Glutamatergic neuron (in vitro differentiated cells): ENCODE data around the gene TNIP3. TPM values are rescaled to one million over a fixed set of nuclear protein-coding genes. Genes with fewer than 3 reads are reported as not detected.

ENCODE experiments used
- DNase-seq: peaks from one replicate; pipeline ENCODE4 v3.0.0; 2022
- H3K27ac Mint-ChIP-seq: one replicate; pipeline ENCODE4 v1.8.0; 2020; ENCODE audit warnings: mild to moderate bottlenecking, mixed read lengths, inconsistent platforms; ENCODE audit not compliant: unreplicated experiment
- H3K27me3 Mint-ChIP-seq: one replicate; pipeline ENCODE4 v1.8.0; 2020; ENCODE audit warnings: mild to moderate bottlenecking, moderate library complexity, mixed read lengths, inconsistent platforms; ENCODE audit not compliant: unreplicated experiment
- H3K36me3 Mint-ChIP-seq: one replicate; pipeline ENCODE4 v1.8.0; 2020; ENCODE audit warnings: mild to moderate bottlenecking, mixed read lengths, inconsistent platforms; ENCODE audit not compliant: unreplicated experiment
- H3K4me1 Mint-ChIP-seq: one replicate; pipeline ENCODE4 v1.8.0; 2020; ENCODE audit warnings: mild to moderate bottlenecking, low read depth, mixed read lengths, inconsistent platforms; ENCODE audit not compliant: unreplicated experiment
- H3K4me3 Mint-ChIP-seq: one replicate; pipeline ENCODE4 v1.8.0; 2020; ENCODE audit warnings: mild to moderate bottlenecking, mixed read lengths, inconsistent platforms; ENCODE audit not compliant: unreplicated experiment
- H3K9me3 Mint-ChIP-seq: one replicate; pipeline ENCODE4 v1.8.0; 2020; ENCODE audit warnings: mild to moderate bottlenecking, moderate library complexity, mixed read lengths, inconsistent platforms; ENCODE audit not compliant: unreplicated experiment
- total RNA-seq: library from RNA; stranded (reverse); fragmentation: NEBNext Ultra II Directional; extraction: Animal tissue kit (Norgen Biotek cat#: 25700); gene quantifications from one replicate; pipeline ENCODE4 v1.2.1, GENCODE V29; 2021; ENCODE audit not compliant: unreplicated experiment
- TF ChIP-seq, protein P1 (sequence below): fragments of 200-600 bp; sonication (generic); IDR thresholded peaks from one replicate; pipeline ENCODE4 v1.5.0; 2021; ENCODE audit not compliant: partially characterized antibody, unreplicated experiment

The TNIP3 gene
- total RNA-seq, 1 donor from 2014 or later = not detected

DNA sequence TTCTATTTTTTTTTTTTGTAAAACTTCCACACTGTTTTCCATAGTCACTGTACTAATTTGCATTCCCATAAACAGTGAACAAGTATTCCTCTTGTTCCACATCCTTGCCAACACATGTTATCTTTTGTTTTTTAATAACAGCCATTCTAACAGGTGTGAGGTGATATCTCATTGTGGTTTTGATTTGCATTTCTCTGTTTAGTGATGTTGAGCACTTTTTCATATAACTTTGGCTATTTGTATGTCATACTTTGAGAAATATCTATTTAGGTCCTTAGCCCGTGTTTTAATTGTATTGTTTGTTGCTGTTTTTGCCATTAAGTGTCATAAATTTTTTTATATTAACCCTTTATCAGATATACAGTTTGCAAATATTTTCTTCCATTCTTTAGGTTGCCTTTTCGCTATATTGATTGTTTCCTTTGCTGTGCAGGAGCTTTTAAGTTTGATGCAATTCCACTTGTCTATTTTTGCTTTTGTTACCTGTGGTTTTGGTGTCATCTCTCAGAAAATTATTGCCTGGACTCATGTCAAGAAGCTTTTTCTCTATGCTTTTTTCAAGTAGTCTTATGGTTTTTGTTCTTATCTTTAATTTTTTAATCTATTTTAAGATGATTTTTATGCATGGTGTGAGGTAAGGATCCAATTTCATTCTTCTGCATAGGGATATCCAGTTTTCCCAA, 63.9 kb downstream of the TNIP3 start:
- Mint-ChIP-seq H3K4me1 (no peaks in the 10 kb centered on the region), H3K27ac (no peak overlapping the region), H3K36me3 (no peaks in the 10 kb centered on the region), H3K4me3 (no peak overlapping the region), H3K27me3 (no peaks in the 10 kb centered on the region), H3K9me3 (no peaks in the 10 kb centered on the region)
- TF ChIP-seq, protein P1, sequence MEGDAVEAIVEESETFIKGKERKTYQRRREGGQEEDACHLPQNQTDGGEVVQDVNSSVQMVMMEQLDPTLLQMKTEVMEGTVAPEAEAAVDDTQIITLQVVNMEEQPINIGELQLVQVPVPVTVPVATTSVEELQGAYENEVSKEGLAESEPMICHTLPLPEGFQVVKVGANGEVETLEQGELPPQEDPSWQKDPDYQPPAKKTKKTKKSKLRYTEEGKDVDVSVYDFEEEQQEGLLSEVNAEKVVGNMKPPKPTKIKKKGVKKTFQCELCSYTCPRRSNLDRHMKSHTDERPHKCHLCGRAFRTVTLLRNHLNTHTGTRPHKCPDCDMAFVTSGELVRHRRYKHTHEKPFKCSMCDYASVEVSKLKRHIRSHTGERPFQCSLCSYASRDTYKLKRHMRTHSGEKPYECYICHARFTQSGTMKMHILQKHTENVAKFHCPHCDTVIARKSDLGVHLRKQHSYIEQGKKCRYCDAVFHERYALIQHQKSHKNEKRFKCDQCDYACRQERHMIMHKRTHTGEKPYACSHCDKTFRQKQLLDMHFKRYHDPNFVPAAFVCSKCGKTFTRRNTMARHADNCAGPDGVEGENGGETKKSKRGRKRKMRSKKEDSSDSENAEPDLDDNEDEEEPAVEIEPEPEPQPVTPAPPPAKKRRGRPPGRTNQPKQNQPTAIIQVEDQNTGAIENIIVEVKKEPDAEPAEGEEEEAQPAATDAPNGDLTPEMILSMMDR = no peak
- no peak for DNase-seq

DNA sequence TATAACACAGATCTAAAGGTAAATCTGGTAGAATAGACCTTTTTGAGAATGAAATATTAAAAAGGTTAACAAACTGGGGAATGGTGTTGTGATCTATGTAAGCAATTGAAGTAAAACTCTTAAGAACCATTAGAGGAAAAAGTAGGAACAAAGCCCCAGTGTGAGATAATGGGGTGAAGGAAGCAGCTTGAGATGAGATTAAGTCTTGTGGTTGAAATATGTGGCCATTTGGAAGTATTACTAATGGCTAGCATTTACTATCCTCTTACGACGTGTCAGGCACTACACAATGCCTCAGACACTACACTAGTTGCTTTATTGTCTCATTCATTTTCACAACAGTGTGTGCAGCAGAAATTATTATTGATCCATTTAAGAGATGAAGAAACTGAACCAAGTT, 65.9 kb downstream of the TNIP3 start:
- Mint-ChIP-seq H3K27me3 (no peaks in the 10 kb centered on the region), H3K27ac (no peak overlapping the region), H3K4me3 (no peak overlapping the region), H3K36me3 (no peaks in the 10 kb centered on the region), H3K9me3 (no peaks in the 10 kb centered on the region), H3K4me1 (no peaks in the 10 kb centered on the region)
- no peak for DNase-seq
- TF ChIP-seq, protein P1 = no peak

DNA sequence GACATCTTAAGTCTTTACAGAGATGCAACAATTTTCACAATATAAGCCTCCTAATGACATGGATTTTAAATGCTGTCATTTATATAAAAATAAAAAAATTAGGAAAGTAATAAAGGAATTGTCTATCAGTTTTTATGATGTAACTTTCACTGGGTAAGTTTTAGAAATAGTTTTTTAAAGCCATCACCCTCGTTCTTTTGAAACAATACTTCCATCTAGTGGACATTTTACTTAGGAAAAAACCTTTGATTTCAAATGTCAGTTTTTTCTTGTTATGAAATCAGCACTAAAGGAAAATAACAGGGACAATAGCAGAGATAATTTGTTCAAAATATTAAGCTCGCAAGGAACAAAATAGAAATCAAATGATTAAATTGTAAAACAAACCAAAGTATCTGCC, 67.5 kb downstream of the TNIP3 start:
- no peaks in the 10 kb centered on the region for H3K4me1 Mint-ChIP-seq
- H3K4me3 Mint-ChIP-seq = no peak overlapping the region
- no peak for DNase-seq
- no peaks in the 10 kb centered on the region for H3K27me3 Mint-ChIP-seq
- TF ChIP-seq, protein P1 = peak; percentile 64
- H3K9me3 Mint-ChIP-seq = no peaks in the 10 kb centered on the region
- no peak overlapping the region for H3K27ac Mint-ChIP-seq
- no peaks in the 10 kb centered on the region for H3K36me3 Mint-ChIP-seq

DNA sequence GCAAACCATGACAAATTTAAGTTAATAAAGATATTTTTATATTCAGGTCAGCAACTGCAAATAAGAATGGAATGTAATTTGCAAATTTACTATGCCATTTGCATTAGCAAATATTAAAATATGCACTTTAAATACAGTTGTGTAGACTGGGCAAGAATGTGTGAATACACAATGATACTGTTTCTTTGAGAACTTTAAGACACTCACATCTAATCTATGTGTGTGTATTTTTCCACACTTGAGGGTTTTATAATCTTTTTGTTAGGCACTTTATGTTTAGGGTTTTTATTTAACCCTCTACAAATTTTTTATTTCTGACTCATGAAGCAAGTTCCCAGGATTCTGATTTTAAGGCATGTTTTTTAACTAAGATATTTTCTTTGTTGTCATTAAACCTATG, 67.9 kb downstream of the TNIP3 start:
- no peaks in the 10 kb centered on the region for H3K36me3 Mint-ChIP-seq
- TF ChIP-seq, protein P1 = no peak
- no peaks in the 10 kb centered on the region for H3K27me3 Mint-ChIP-seq
- H3K9me3 Mint-ChIP-seq = no peaks in the 10 kb centered on the region
- no peak for DNase-seq
- no peak overlapping the region for H3K27ac Mint-ChIP-seq
- H3K4me1 Mint-ChIP-seq = no peaks in the 10 kb centered on the region
- H3K4me3 Mint-ChIP-seq = no peak overlapping the region

DNA sequence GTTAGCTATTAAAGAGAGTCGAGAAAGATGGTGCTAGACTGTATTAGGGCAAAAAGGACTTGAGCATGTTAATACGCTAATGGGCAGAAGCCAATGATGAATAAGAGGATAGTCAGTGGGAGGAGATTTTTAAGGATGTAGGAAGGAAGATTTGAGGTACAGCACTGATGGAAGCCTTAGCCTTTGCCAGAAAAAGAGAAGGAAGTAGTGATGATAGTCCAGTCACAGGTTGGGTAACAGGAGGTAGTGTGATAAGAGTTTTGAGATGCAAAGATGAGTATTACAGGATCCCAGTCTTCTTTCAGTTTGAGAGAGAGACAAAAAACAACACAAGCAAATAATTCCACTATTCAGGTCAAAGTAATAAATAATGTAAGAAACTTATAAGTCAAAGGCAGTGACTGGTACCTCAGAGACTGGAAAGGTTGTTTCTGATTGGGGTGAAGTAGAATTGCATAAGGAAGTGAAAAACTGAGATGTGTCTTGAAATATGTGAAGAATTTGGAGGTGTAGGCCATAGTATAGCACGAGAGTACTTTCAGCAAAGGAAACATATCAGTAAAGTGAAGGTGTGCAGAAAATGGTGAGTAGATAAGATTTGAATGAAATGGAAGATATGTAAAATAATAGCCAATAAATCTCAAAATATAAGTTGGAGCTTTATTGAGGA, 69.7 kb downstream of the TNIP3 start:
- H3K4me1 Mint-ChIP-seq = no peaks in the 10 kb centered on the region
- no peak overlapping the region for H3K27ac Mint-ChIP-seq
- no peaks in the 10 kb centered on the region for H3K27me3 Mint-ChIP-seq
- no peak overlapping the region for H3K4me3 Mint-ChIP-seq
- H3K9me3 Mint-ChIP-seq = no peaks in the 10 kb centered on the region
- DNase-seq = no peak
- TF ChIP-seq, protein P1 = no peak
- no peaks in the 10 kb centered on the region for H3K36me3 Mint-ChIP-seq
